Memory B cell (primary cell): ENCODE data around the gene SIRPB2.
A peak's percentile ranks its signal among the peaks of the same experiment; 100 is the strongest.

Experiments
- ATAC-seq: fragments of 150-1000 bp; cut with Tn5 transposase; 2 replicates; pipeline ENCODE4 v1.10.0; 2021; ENCODE audit warnings: low read depth, mild to moderate bottlenecking, moderate library complexity
- DNase-seq, 2 donors: peaks; one replicate each; pipeline ENCODE4 v3.0.0; 2022; ENCODE audit warnings: low spot score in 2 of 2
- H3K27ac Mint-ChIP-seq: one replicate; pipeline ENCODE4 v1.8.0; 2022; ENCODE audit warnings: mild to moderate bottlenecking, moderate library complexity, mixed read lengths
- H3K27me3 Mint-ChIP-seq: one replicate; pipeline ENCODE4 v1.8.0; 2022; ENCODE audit warnings: mixed read lengths
- H3K36me3 Mint-ChIP-seq: one replicate; pipeline ENCODE4 v1.8.0; 2022; ENCODE audit warnings: mild to moderate bottlenecking, mixed read lengths
- H3K4me1 Mint-ChIP-seq: one replicate; pipeline ENCODE4 v1.8.0; 2022; ENCODE audit warnings: mixed read lengths
- H3K4me3 Mint-ChIP-seq: one replicate; pipeline ENCODE4 v1.8.0; 2022; ENCODE audit warnings: mild to moderate bottlenecking, moderate library complexity, mixed read lengths
- H3K9me3 Mint-ChIP-seq: one replicate; pipeline ENCODE4 v1.8.0; 2022; ENCODE audit warnings: mixed read lengths

The SIRPB2 gene

GRCh38 chr20:1471242-1471641 is 20.0 kb downstream of the SIRPB2 start:
- Mint-ChIP-seq H3K36me3 (no peaks in the 10 kb centered on the region), H3K27me3 (peaks cover 3% of the 10 kb centered on the region), H3K27ac (peak overlapping the region; percentile 83), H3K4me1 (peaks cover 41% of the 10 kb centered on the region), H3K9me3 (no peaks in the 10 kb centered on the region), H3K4me3 (no peak overlapping the region)
- ATAC-seq (no peak), DNase-seq (no peak)

- Mint-ChIP-seq H3K4me3 (no peak overlapping the region), H3K27ac (peak overlapping the region; percentile 29), H3K36me3 (no peaks in the 10 kb centered on the region), H3K4me1 (peaks cover 41% of the 10 kb centered on the region), H3K27me3 (no peaks in the 10 kb centered on the region), H3K9me3 (no peaks in the 10 kb centered on the region)
- ATAC-seq (peak; percentile 27), DNase-seq (peak in 1 of 2 donors; percentile 29)
Observed at GRCh38 chr20:1469925-1470571, 21.2 kb downstream of the SIRPB2 start.

GRCh38 chr20:1469306-1469905 is 21.8 kb downstream of the SIRPB2 start:
- DNase-seq (no peak), ATAC-seq (no peak)
- Mint-ChIP-seq H3K27ac (peak overlapping the region; percentile 62), H3K27me3 (no peaks in the 10 kb centered on the region), H3K36me3 (no peaks in the 10 kb centered on the region), H3K4me3 (no peak overlapping the region), H3K4me1 (peaks cover 44% of the 10 kb centered on the region), H3K9me3 (no peaks in the 10 kb centered on the region)

GRCh38 chr20:1468117-1468624 is 23.0 kb downstream of the SIRPB2 start:
- Mint-ChIP-seq H3K36me3 (peaks cover under 1% of the 10 kb centered on the region), H3K4me3 (peak overlapping the region; percentile 83)

GRCh38 chr20:1467355-1468116 is 23.7 kb downstream of the SIRPB2 start:
- Mint-ChIP-seq H3K27me3 (no peaks in the 10 kb centered on the region), H3K4me3 (peak overlapping the region; percentile 83), H3K36me3 (peaks cover 2% of the 10 kb centered on the region), H3K4me1 (peaks cover 46% of the 10 kb centered on the region), H3K9me3 (no peaks in the 10 kb centered on the region), H3K27ac (peak overlapping the region; percentile 78)
- ATAC-seq (peak; percentile 16), DNase-seq (peak; percentile 34 to 43)

More at GRCh38 chr20:1468117-1468624, 23.0 kb downstream of the SIRPB2 start:
- H3K9me3 Mint-ChIP-seq: no peaks in the 10 kb centered on the region
- H3K27me3 Mint-ChIP-seq: no peaks in the 10 kb centered on the region
- no peak for ATAC-seq
- H3K27ac Mint-ChIP-seq: peak overlapping the region; percentile 78
- DNase-seq: no peak
- peaks cover 49% of the 10 kb centered on the region for H3K4me1 Mint-ChIP-seq

- H3K4me3 Mint-ChIP-seq: peak overlapping the region; percentile 83
- H3K36me3 Mint-ChIP-seq: peaks cover 2% of the 10 kb centered on the region
- ATAC-seq (no peak), DNase-seq (no peak)
- peak overlapping the region; percentile 78 for H3K27ac Mint-ChIP-seq
- no peaks in the 10 kb centered on the region for H3K9me3 Mint-ChIP-seq
- peaks cover 45% of the 10 kb centered on the region for H3K4me1 Mint-ChIP-seq
- H3K27me3 Mint-ChIP-seq: no peaks in the 10 kb centered on the region
Observed at GRCh38 chr20:1467082-1467354, 24.2 kb downstream of the SIRPB2 start.

- peak; percentile 88 for ATAC-seq
Observed at GRCh38 chr20:1466211-1467081, 24.8 kb downstream of the SIRPB2 start, which contains the start of gene NSFL1C. Gene NSFL1C, minus strand, starts transcription at chr20:1466849. Its CDS starts 25 bp downstream, at chr20:1466824.

GRCh38 chr20:1465470-1466210 is 25.6 kb downstream of the SIRPB2 start:
- ATAC-seq: no peak
- H3K27ac Mint-ChIP-seq: peak overlapping the region; percentile 78
- H3K9me3 Mint-ChIP-seq: no peaks in the 10 kb centered on the region
- DNase-seq: no peak
- H3K27me3 Mint-ChIP-seq: no peaks in the 10 kb centered on the region
- peaks cover 9% of the 10 kb centered on the region for H3K36me3 Mint-ChIP-seq
- peak overlapping the region; percentile 83 for H3K4me3 Mint-ChIP-seq
- H3K4me1 Mint-ChIP-seq: peaks cover 43% of the 10 kb centered on the region

More at GRCh38 chr20:1466211-1467081, 24.8 kb downstream of the SIRPB2 start, which contains the start of gene NSFL1C:
- peaks cover 2% of the 10 kb centered on the region for H3K36me3 Mint-ChIP-seq
- no peaks in the 10 kb centered on the region for H3K9me3 Mint-ChIP-seq
- no peaks in the 10 kb centered on the region for H3K27me3 Mint-ChIP-seq
- H3K4me3 Mint-ChIP-seq: peak within 1 kb of the TSS; percentile 83
- peaks cover 42% of the 10 kb centered on the region for H3K4me1 Mint-ChIP-seq
- DNase-seq: peak; percentile 98 to 99
- H3K27ac Mint-ChIP-seq: peak within 1 kb of the TSS; percentile 78

GRCh38 chr20:1463971-1464570 is 27.1 kb downstream of the SIRPB2 start:
- no peak for ATAC-seq
- peaks cover 17% of the 10 kb centered on the region for H3K36me3 Mint-ChIP-seq
- no peak overlapping the region for H3K27ac Mint-ChIP-seq
- H3K27me3 Mint-ChIP-seq: no peaks in the 10 kb centered on the region
- peaks cover 40% of the 10 kb centered on the region for H3K4me1 Mint-ChIP-seq
- H3K4me3 Mint-ChIP-seq: no peak overlapping the region
- DNase-seq: no peak
- H3K9me3 Mint-ChIP-seq: no peaks in the 10 kb centered on the region

GRCh38 chr20:1462834-1463233 is 28.4 kb downstream of the SIRPB2 start:
- no peaks in the 10 kb centered on the region for H3K27me3 Mint-ChIP-seq
- no peak overlapping the region for H3K27ac Mint-ChIP-seq
- ATAC-seq: no peak
- no peak overlapping the region for H3K4me3 Mint-ChIP-seq
- H3K4me1 Mint-ChIP-seq: peaks cover 38% of the 10 kb centered on the region
- DNase-seq: no peak
- H3K9me3 Mint-ChIP-seq: no peaks in the 10 kb centered on the region
- peaks cover 24% of the 10 kb centered on the region for H3K36me3 Mint-ChIP-seq

GRCh38 chr20:1462001-1462400 is 29.2 kb downstream of the SIRPB2 start:
- Mint-ChIP-seq H3K27me3 (no peaks in the 10 kb centered on the region), H3K4me1 (peaks cover 34% of the 10 kb centered on the region), H3K9me3 (no peaks in the 10 kb centered on the region), H3K4me3 (no peak overlapping the region), H3K27ac (no peak overlapping the region), H3K36me3 (peaks cover 30% of the 10 kb centered on the region)
- no peak for DNase-seq
- ATAC-seq: no peak

GRCh38 chr20:1460275-1460674 is 30.9 kb downstream of the SIRPB2 start:
- Mint-ChIP-seq H3K4me3 (no peak overlapping the region), H3K36me3 (peaks cover 31% of the 10 kb centered on the region), H3K27ac (no peak overlapping the region), H3K27me3 (no peaks in the 10 kb centered on the region), H3K4me1 (peaks cover 31% of the 10 kb centered on the region), H3K9me3 (no peaks in the 10 kb centered on the region)
- DNase-seq (no peak), ATAC-seq (no peak)

- Mint-ChIP-seq H3K27ac (no peak overlapping the region), H3K36me3 (peaks cover 47% of the 10 kb centered on the region)
Observed at GRCh38 chr20:1457992-1458391, 33.2 kb downstream of the SIRPB2 start.

More at GRCh38 chr20:1457992-1458391, 33.2 kb downstream of the SIRPB2 start:
- H3K9me3 Mint-ChIP-seq: no peaks in the 10 kb centered on the region
- peaks cover 17% of the 10 kb centered on the region for H3K4me1 Mint-ChIP-seq
- ATAC-seq (no peak), DNase-seq (no peak)
- H3K4me3 Mint-ChIP-seq: no peak overlapping the region
- no peaks in the 10 kb centered on the region for H3K27me3 Mint-ChIP-seq
